Activated B cell treated with CpG ODN at 0.5 μM for 24 hours (primary cell): ENCODE results near the gene CD81. TPM values are rescaled to one million over a fixed set of nuclear protein-coding genes. Genes with fewer than 3 reads are reported as not detected.

ENCODE experiments used
- ATAC-seq: fragments of 200-7000 bp; cut with Tn5 transposase; one replicate; pipeline ENCODE4 v1.10.0; 2021; ENCODE audit warnings: low read depth, mild to moderate bottlenecking, moderate library complexity
- CTCF ChIA-PET: fragments of 350-600 bp; sonication (Branson Sonifier 250); formaldehyde crosslinking; loops from one replicate; lab custom pipeline; 2021; ENCODE audit warnings: antibody characterized with exemption; lab: Charles Lee
- POLR2A ChIA-PET: fragments of 350-600 bp; sonication (Branson Sonifier 250); formaldehyde crosslinking; loops from one replicate; lab custom pipeline; 2021; ENCODE audit warnings: antibody characterized with exemption; lab: Charles Lee
- DNase-seq: peaks from one replicate; pipeline ENCODE4 v3.0.0; 2022
- H3K27ac Mint-ChIP-seq: one replicate; pipeline ENCODE4 v1.8.0; 2020; ENCODE audit warnings: mixed read lengths
- H3K27me3 Mint-ChIP-seq: one replicate; pipeline ENCODE4 v1.8.0; 2021; ENCODE audit warnings: mixed read lengths
- H3K36me3 Mint-ChIP-seq: one replicate; pipeline ENCODE4 v1.8.0; 2021; ENCODE audit warnings: low read depth, mixed read lengths
- H3K4me1 Mint-ChIP-seq: one replicate; pipeline ENCODE4 v1.8.0; 2021; ENCODE audit warnings: mixed read lengths
- H3K4me3 Mint-ChIP-seq: one replicate; pipeline ENCODE4 v1.8.0; 2020; ENCODE audit warnings: mild to moderate bottlenecking, mixed read lengths
- H3K9me3 Mint-ChIP-seq: one replicate; pipeline ENCODE4 v1.8.0; 2020; ENCODE audit warnings: mixed read lengths
- intact Hi-C: fragments of 100-400 bp; cut with micrococcal nuclease; formaldehyde crosslinking; loops from one replicate; pipeline ENCODE4 v1.15.1; 2024
- total RNA-seq: library from RNA; stranded (reverse); gene quantifications from 2 replicates; pipeline ENCODE4 v1.2.3, GENCODE V29; 2022
- TF ChIP-seq, protein P1 (sequence below): fragments of 200-600 bp; IDR thresholded peaks from one replicate; pipeline ENCODE4 v1.8.0; 2022; ENCODE audit warnings: antibody characterized with exemption, mild to moderate bottlenecking

CD81 gene
- total RNA-seq, 1 donor from 2014 or later: 132 TPM

DNA sequence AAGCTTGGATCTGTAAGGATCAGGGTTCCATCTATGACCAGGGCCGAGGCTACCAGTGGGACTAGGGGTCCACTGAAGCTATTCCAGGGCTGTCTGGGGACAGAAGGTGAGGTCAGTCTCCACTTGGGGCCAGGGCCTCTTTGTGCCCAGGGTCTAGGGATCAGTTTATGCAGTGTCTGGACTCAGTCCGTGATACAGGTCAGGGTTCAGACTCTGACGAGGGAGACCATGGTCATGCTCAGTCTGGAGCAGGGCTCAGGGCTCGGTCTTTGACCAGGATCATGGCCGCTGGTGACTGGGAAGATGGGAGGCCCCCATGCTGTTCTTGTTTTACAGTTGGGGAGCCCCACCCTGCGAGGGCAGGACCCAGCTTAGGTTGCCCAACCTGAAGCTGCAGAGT, 35.2 kb downstream of the CD81 start:
- intact Hi-C loops: no loop called here
- no peak for DNase-seq
- ATAC-seq: no peak
- POLR2A ChIA-PET: no interaction called here
- Mint-ChIP-seq H3K36me3 (no peaks in the 10 kb centered on the region), H3K9me3 (no peaks in the 10 kb centered on the region), H3K4me1 (no peaks in the 10 kb centered on the region), H3K27ac (no peak overlapping the region), H3K27me3 (no peaks in the 10 kb centered on the region), H3K4me3 (no peak overlapping the region)
- CTCF ChIA-PET: interaction anchor here (2.4 kb wide), 1 partner anchor 108 kb away, joined by 9 read pairs; no protein-coding TSS in a partner anchor
- TF ChIP-seq, protein P1, sequence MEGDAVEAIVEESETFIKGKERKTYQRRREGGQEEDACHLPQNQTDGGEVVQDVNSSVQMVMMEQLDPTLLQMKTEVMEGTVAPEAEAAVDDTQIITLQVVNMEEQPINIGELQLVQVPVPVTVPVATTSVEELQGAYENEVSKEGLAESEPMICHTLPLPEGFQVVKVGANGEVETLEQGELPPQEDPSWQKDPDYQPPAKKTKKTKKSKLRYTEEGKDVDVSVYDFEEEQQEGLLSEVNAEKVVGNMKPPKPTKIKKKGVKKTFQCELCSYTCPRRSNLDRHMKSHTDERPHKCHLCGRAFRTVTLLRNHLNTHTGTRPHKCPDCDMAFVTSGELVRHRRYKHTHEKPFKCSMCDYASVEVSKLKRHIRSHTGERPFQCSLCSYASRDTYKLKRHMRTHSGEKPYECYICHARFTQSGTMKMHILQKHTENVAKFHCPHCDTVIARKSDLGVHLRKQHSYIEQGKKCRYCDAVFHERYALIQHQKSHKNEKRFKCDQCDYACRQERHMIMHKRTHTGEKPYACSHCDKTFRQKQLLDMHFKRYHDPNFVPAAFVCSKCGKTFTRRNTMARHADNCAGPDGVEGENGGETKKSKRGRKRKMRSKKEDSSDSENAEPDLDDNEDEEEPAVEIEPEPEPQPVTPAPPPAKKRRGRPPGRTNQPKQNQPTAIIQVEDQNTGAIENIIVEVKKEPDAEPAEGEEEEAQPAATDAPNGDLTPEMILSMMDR: no peak

DNA sequence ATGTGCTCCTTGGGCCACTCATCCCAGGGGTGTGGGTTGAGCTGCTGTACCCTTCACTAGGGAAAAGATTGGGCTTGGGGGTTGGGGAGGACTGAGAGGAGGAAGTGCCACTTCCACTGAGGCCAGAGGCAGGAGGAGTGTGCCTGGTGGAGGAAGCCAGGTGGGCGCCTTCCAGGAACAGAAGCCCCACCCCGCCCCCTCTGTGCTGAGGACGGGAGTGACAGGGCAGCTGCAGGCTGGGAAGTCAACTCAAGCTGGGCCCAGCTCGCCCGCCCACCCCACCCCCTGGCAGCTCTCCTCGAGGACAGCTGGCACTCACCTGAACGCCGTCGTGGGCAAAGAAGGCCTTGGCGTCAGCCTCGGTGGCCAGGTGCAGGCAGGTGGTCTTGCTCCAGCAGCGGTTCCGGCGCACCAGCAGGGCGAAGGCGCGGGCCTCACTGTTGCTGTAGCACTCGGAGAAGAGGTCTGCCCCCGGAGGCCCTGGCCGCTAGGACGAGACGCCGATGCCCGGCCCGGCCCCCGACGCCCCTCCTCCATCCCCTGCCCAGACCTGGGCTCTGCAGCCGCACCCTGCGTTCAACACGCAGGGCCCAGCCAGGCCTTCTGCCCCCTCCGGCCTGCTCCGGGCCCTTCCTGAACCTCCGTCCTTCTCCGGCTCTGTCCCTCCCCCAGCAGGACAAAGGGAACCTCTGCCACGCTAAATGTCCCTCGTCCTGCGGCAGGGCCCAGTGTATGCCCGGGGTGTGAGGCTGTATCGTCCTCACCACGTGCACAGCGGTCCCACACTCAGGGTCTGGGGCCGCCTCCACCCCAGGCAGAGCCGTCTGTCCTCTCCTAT, 36.9 kb downstream of the CD81 start:
- H3K4me3 Mint-ChIP-seq: no peak overlapping the region
- H3K27me3 Mint-ChIP-seq: no peaks in the 10 kb centered on the region
- no peak for ATAC-seq
- DNase-seq: no peak
- POLR2A ChIA-PET: no interaction called here
- TF ChIP-seq, protein P1: no peak
- no peaks in the 10 kb centered on the region for H3K9me3 Mint-ChIP-seq
- H3K36me3 Mint-ChIP-seq: no peaks in the 10 kb centered on the region
- no peak overlapping the region for H3K27ac Mint-ChIP-seq
- CTCF ChIA-PET: interaction anchor here (2.4 kb wide), 1 partner anchor 110 kb away, joined by 9 read pairs; no protein-coding TSS in a partner anchor
- intact Hi-C loops: no loop called here
- H3K4me1 Mint-ChIP-seq: peaks cover 1% of the 10 kb centered on the region

DNA sequence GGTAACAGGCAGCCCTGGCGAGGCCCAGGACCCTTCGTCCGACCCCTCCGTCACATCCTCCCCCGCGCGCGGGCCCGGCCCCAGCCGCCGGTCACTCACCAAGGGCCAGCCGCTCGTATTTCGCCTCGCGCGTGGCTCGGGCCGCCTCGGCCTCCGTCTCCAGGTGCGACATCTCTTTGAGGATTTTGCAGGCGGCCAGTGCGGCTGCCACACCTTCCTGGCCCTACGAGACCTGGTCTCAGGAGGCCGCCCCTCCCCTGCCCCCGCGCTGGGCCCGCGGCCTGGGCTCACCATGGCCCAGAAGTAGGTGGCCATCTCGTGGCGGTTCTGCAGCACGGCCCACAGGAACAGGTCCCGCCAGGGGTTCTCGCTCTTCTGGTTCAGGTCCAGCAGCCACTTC, 37.5 kb downstream of the CD81 start:
- ATAC-seq: no peak
- H3K9me3 Mint-ChIP-seq: no peaks in the 10 kb centered on the region
- TF ChIP-seq, protein P1: no peak
- no peak overlapping the region for H3K27ac Mint-ChIP-seq
- intact Hi-C loops: no loop called here
- ChIA-PET CTCF (no interaction called here), POLR2A (no interaction called here)
- H3K4me3 Mint-ChIP-seq: no peak overlapping the region
- no peaks in the 10 kb centered on the region for H3K36me3 Mint-ChIP-seq
- H3K4me1 Mint-ChIP-seq: peaks cover 1% of the 10 kb centered on the region
- DNase-seq: no peak
- H3K27me3 Mint-ChIP-seq: no peaks in the 10 kb centered on the region

DNA sequence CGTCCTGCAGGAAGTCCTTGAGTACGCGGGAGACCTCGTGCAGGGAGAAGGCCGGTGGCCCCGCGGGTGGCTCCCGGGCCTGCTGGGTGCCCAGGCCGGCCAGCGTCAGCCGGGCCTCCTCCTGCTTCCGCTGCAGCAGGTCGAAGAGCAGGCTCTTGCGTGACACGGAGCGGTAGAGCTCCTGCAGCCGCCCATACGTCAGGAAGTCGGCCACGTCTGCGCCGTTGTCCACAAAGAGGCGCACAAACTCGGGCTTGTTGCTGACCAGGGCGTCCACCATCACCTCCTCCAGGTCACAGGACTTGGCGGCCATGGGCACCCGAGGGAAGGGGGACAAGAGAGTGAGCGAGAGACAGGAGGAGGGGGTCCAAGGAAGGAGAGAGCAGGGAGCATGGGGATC, 38.1 kb downstream of the CD81 start:
- intact Hi-C loops: no loop called here
- ATAC-seq (no peak), DNase-seq (no peak)
- no peak overlapping the region for H3K4me3 Mint-ChIP-seq
- ChIA-PET POLR2A (no interaction called here), CTCF (no interaction called here)
- TF ChIP-seq, protein P1: no peak
- no peak overlapping the region for H3K27ac Mint-ChIP-seq
- H3K9me3 Mint-ChIP-seq: no peaks in the 10 kb centered on the region
- H3K36me3 Mint-ChIP-seq: no peaks in the 10 kb centered on the region
- no peaks in the 10 kb centered on the region for H3K27me3 Mint-ChIP-seq
- peaks cover 4% of the 10 kb centered on the region for H3K4me1 Mint-ChIP-seq

DNA sequence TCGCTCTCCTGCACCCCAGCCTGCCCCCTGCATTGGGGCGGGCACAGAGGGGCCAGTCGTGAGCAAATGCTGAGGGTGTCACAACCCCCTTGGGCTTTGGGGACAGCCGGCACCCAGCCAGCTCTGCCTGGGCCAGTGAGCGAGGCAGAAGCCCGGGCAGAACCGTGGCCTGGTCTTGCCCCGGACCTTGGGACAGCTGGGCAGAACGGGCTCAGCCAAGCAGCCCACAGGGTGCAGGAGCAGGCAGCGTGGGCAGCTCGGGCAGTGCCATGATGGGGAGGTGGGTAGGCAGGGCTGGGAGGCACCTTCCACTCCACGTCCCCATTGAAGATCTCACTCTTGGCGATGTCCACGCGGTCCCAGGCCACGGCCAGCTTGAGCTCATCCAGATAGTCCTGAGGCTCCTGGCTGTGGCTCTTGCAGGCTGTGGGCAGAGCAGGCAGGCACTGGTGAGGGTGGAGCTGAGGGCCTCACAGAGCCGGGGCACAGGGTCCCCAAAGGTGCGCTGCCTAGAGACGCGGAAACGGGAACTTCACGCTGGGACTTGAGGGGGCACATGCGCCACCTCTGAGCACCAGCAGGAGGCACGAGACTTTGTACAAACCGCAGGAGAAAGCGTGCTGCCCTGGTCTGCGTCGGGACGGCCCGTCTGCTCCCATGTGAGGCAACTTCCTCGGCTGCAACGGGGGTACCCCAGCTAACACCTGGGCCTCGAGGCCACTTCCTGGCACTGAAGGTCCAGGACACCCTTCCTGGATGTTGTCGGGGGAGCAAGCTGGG, 38.7 kb downstream of the CD81 start:
- Mint-ChIP-seq H3K4me1 (peaks cover 6% of the 10 kb centered on the region), H3K36me3 (no peaks in the 10 kb centered on the region), H3K4me3 (no peak overlapping the region), H3K27me3 (no peaks in the 10 kb centered on the region), H3K27ac (no peak overlapping the region), H3K9me3 (no peaks in the 10 kb centered on the region)
- ChIA-PET CTCF (no interaction called here), POLR2A (no interaction called here)
- ATAC-seq (no peak), DNase-seq (no peak)
- TF ChIP-seq, protein P1: no peak
- intact Hi-C loops: no loop called here
